Upper lobe of left lung (tissue), 6 donors: Measurements from ENCODE around the gene AMPD3. TPM values are rescaled to one million over a fixed set of nuclear protein-coding genes. Genes with fewer than 3 reads are reported as not detected.

Source experiments
- ATAC-seq, 2 donors: fragments of 200-7000 bp; cut with Tn5 transposase; one replicate each; pipeline ENCODE4 v1.9.1; 2022; ENCODE audit warnings: mild to moderate bottlenecking in 2 of 2, moderate library complexity in 2 of 2; ENCODE audit not compliant: low FRiP score in 2 of 2
- DNase-seq, 2 donors: peaks; one replicate each; pipeline ENCODE4 v3.0.0-alpha.2; 2019 to 2020
- H3K27ac ChIP-seq, 4 donors: fragments of 200-600 bp; sonication (generic); one replicate each; pipeline ENCODE4 v1.5.1; 2016 to 2019
- H3K27me3 ChIP-seq, 4 donors: fragments of 200-600 bp; sonication (generic); one replicate each; pipeline ENCODE4 v1.5.1; 2017 to 2019
- H3K36me3 ChIP-seq, 4 donors: fragments of 200-600 bp; sonication (generic); one replicate each; pipeline ENCODE4 v1.5.1; 2016 to 2019
- H3K4me1 ChIP-seq, 4 donors: fragments of 200-600 bp; sonication (generic); one replicate each; pipeline ENCODE4 v1.5.1; 2018 to 2019
- H3K4me3 ChIP-seq, 4 donors: fragments of 200-600 bp; sonication (generic); one replicate each; pipeline ENCODE4 v1.5.1; 2017 to 2019; ENCODE audit warnings: mild to moderate bottlenecking in 2 of 4, moderate library complexity in 1 of 4
- H3K9me3 ChIP-seq, 4 donors: fragments of 200-600 bp; sonication (generic); one replicate each; pipeline ENCODE4 v1.5.1; 2018 to 2019
- EP300 ChIP-seq, 4 donors: sonication (generic); formaldehyde crosslinking; IDR thresholded peaks; one replicate each; pipeline ENCODE4 v1.5.1; 2017; ENCODE audit warnings: antibody characterized with exemption in 4 of 4, control low read depth in 2 of 4
- POLR2A ChIP-seq, 4 donors: fragments of 450-650 bp; IDR thresholded peaks; one replicate each; pipeline ENCODE4 v1.5.1; 2016 to 2017; ENCODE audit warnings: antibody characterized with exemption in 4 of 4, mild to moderate bottlenecking in 2 of 4
- POLR2AphosphoS5 ChIP-seq, 2 donors: sonication (generic); formaldehyde crosslinking; IDR thresholded peaks; one replicate each; pipeline ENCODE4 v1.5.1; 2017; ENCODE audit warnings: antibody characterized with exemption in 2 of 2
- WGBS, 2 donors: methylation state at CpG; one replicate each; pipeline ENCODE4 v1.1.5; 2017 to 2018; 5-methylcytosine and 5-hydroxymethylcytosine counted together
- total RNA-seq, 6 donors: library from RNA; depleted of rRNA in 4 of 6; stranded (reverse); fragments of >200 nt in 4 of 6; gene quantifications; one replicate each; pipeline versions ENCODE4 v1.1.0 to v1.2.1, GENCODE V29; 2016 to 2021
- TF ChIP-seq, protein P1 (sequence below), 6 experiments: fragments of 450-650 bp in 4 of 6; fragments of 200-600 bp in 2 of 6; sonication (generic) in 2 of 6; IDR thresholded peaks; one replicate each; pipeline ENCODE4 v1.5.1; 2016 to 2019; ENCODE audit warnings: antibody characterized with exemption in 6 of 6
- donor health status: DM: no; HTN: no; CAD: no; lungs with moderate emphysema.
- donor health status: DM: no; HTN: yes; CAD: no; lungs with severe emphysema.

Gene AMPD3
- total RNA-seq, 6 donors from 2014 or later = 5.4 to 49.2 (median 9.3) TPM

DNA sequence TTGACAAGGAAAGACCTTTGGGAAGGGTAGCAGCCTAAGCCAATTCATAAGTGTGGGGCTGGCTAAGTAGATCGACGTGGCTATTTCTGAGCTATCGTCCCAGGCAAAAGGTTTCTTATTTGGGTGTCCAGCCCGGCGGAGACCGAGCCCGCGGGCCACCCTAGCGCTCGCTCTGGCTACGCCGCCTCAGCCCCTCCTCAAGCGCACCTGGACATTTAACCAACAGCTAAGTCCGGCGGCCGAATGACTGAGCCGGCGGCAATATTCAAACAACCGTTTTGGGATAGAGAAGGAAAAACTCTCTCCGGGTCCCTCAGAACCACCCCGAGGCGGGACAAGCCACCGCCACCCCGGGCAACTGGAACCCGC is 85.5 kb downstream of the AMPD3 start:
- peak overlapping the region; percentile 72 to 87 (median 74) for H3K4me3 ChIP-seq
- H3K36me3 ChIP-seq = no peaks in the 10 kb centered on the region
- peaks cover 7 to 21% (median 12%) of the 10 kb centered on the region in 4 donors for H3K4me1 ChIP-seq
- ATAC-seq (peak; percentile 65 to 82), DNase-seq (peak in 1 of 2 donors; percentile 63)
- 0% methylated on average over 13 to 23 of the region's 25 CpGs for WGBS, 2 donors
- H3K27me3 ChIP-seq = no peaks in the 10 kb centered on the region
- no peaks in the 10 kb centered on the region for H3K9me3 ChIP-seq
- H3K27ac ChIP-seq = peak overlapping the region; percentile 90 to 95 (median 93)
- TF ChIP-seq POLR2A (IDR thresholded peaks at IDR 0.05) = no peak
- TF ChIP-seq EP300 (IDR thresholded peaks at IDR 0.05) = no peak
- TF ChIP-seq, protein P1, sequence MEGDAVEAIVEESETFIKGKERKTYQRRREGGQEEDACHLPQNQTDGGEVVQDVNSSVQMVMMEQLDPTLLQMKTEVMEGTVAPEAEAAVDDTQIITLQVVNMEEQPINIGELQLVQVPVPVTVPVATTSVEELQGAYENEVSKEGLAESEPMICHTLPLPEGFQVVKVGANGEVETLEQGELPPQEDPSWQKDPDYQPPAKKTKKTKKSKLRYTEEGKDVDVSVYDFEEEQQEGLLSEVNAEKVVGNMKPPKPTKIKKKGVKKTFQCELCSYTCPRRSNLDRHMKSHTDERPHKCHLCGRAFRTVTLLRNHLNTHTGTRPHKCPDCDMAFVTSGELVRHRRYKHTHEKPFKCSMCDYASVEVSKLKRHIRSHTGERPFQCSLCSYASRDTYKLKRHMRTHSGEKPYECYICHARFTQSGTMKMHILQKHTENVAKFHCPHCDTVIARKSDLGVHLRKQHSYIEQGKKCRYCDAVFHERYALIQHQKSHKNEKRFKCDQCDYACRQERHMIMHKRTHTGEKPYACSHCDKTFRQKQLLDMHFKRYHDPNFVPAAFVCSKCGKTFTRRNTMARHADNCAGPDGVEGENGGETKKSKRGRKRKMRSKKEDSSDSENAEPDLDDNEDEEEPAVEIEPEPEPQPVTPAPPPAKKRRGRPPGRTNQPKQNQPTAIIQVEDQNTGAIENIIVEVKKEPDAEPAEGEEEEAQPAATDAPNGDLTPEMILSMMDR (IDR thresholded peaks at IDR 0.05) = no peak
- no peak for TF ChIP-seq POLR2AphosphoS5 (IDR thresholded peaks at IDR 0.05)

- WGBS, 2 donors = 0 to 1% methylated on average over 14 to 40 of the region's 54 CpGs
- Histone ChIP-seq H3K9me3 (no peaks in the 10 kb centered on the region), H3K27ac (peak within 1 kb of the TSS; percentile 90 to 95 (median 93)), H3K4me1 (peaks cover 7 to 16% (median 10%) of the 10 kb centered on the region in 4 donors), H3K4me3 (peak within 1 kb of the TSS; percentile 72 to 87 (median 74)), H3K36me3 (no peaks in the 10 kb centered on the region), H3K27me3 (no peaks in the 10 kb centered on the region)
- ATAC-seq (peak; percentile 99 to 100), DNase-seq (peak; percentile 97 to 100)
- TF ChIP-seq, protein P1 (IDR thresholded peaks at IDR 0.05) = peak; percentile 79 to 96 (median 95)
- TF ChIP-seq EP300 (IDR thresholded peaks at IDR 0.05) (peak in 1 of 4 donors; percentile 78), POLR2AphosphoS5 (IDR thresholded peaks at IDR 0.05) (peak; percentile 97 to 99), POLR2A (IDR thresholded peaks at IDR 0.05) (peak; percentile 81 to 98 (median 94))
Observed at GRCh38 chr11:10540915-10541560, 86.0 kb downstream of the AMPD3 start, which contains the start of gene RNF141. RNF141 (minus strand) TSS chr11:10541187; CDS start chr11:10534158, 7,029 bp downstream.

GRCh38 chr11:10541561-10541930 is 86.5 kb downstream of the AMPD3 start:
- peak overlapping the region; percentile 90 to 95 (median 93) for H3K27ac ChIP-seq
- H3K27me3 ChIP-seq = no peaks in the 10 kb centered on the region
- H3K36me3 ChIP-seq = no peaks in the 10 kb centered on the region
- DNase-seq = no peak
- peak overlapping the region in 3 of 4 donors; percentile 72 to 87 (median 75) for H3K4me3 ChIP-seq
- TF ChIP-seq POLR2AphosphoS5 (IDR thresholded peaks at IDR 0.05) (no peak), POLR2A (IDR thresholded peaks at IDR 0.05) (no peak), EP300 (IDR thresholded peaks at IDR 0.05) (no peak)
- TF ChIP-seq, protein P1 (IDR thresholded peaks at IDR 0.05) = no peak
- H3K9me3 ChIP-seq = no peaks in the 10 kb centered on the region
- 58 to 66% methylated on average over 5 of the region's 5 CpGs for WGBS, 2 donors
- H3K4me1 ChIP-seq = peaks cover 7 to 15% (median 10%) of the 10 kb centered on the region in 4 donors
- no peak for ATAC-seq

GRCh38 chr11:10542776-10543175 is 87.7 kb downstream of the AMPD3 start:
- ATAC-seq (no peak), DNase-seq (no peak)
- Histone ChIP-seq H3K4me1 (peaks cover 7 to 15% (median 10%) of the 10 kb centered on the region in 4 donors), H3K27ac (no peak overlapping the region), H3K27me3 (no peaks in the 10 kb centered on the region), H3K9me3 (no peaks in the 10 kb centered on the region), H3K36me3 (no peaks in the 10 kb centered on the region), H3K4me3 (no peak overlapping the region)
- no peak for TF ChIP-seq POLR2A (IDR thresholded peaks at IDR 0.05)
- TF ChIP-seq EP300 (IDR thresholded peaks at IDR 0.05) = no peak
- TF ChIP-seq, protein P1 (IDR thresholded peaks at IDR 0.05) = no peak
- no peak for TF ChIP-seq POLR2AphosphoS5 (IDR thresholded peaks at IDR 0.05)
- WGBS, 2 donors = 83 to 95% methylated on average over 3 of the region's 3 CpGs
